G401 (cell line): ENCODE data around the gene MED22. TPM values are rescaled to one million over a fixed set of nuclear protein-coding genes. Genes with fewer than 3 reads are reported as not detected.

ENCODE experiments used
- DNase-seq: peaks from one replicate; pipeline ENCODE4 v3.0.0-alpha.2; 2015; ENCODE audit warnings: low spot score
- in situ Hi-C: cut with HindIII; loops from 2 replicates; pipeline ENCODE4 v1.10.0; 2016; ENCODE audit warnings: low sequenced_read_pairs, mixed read lengths
- total RNA-seq: library from RNA; depleted of rRNA; stranded (reverse); fragments of >200 nt; shearing (Covaris generic); gene quantifications from 2 replicates; pipeline ENCODE4 v1.2.3, GENCODE V29; 2014; rRNA removed

The MED22 gene
- total RNA-seq, 1 experiment from 2014 or later: 28.2 TPM

- DNase-seq: no peak
- in situ Hi-C loops: no loop called here
Observed at GRCh38 chr9:133290751-133291302, 57.1 kb downstream of the MED22 start.

Other genes starting within 250 kb of the MED22 start
- gene RALGDS, start 226.9 kb downstream of the MED22 start, total RNA-seq: 21.7 and 29.8 TPM in 2 replicates
- not detected in 2 replicates for gene GBGT1, start 184.2 kb downstream of the MED22 start, total RNA-seq
- gene OBP2B, start 138.9 kb downstream of the MED22 start, total RNA-seq: not detected in 2 replicates
- gene ABO, start 72.9 kb downstream of the MED22 start, total RNA-seq: not detected in 2 replicates
- 23.3 and 40.6 TPM in 2 replicates for gene SURF6, start 11.9 kb downstream of the MED22 start, total RNA-seq
- 3,218 and 3,629 TPM in 2 replicates for gene RPL7A, start 87 bp upstream of the MED22 start, total RNA-seq
- 33.8 and 51.7 TPM in 2 replicates for gene SURF1, start 8.4 kb upstream of the MED22 start, total RNA-seq
- gene SURF2, start 8.4 kb upstream of the MED22 start, total RNA-seq: 32.3 and 47.5 TPM in 2 replicates
- gene SURF4, start 27.9 kb upstream of the MED22 start, total RNA-seq: 333 and 361 TPM in 2 replicates
- gene STKLD1, start 28.2 kb upstream of the MED22 start, total RNA-seq: 0.37 and 1.1 TPM in 2 replicates
- 25.0 and 38.8 TPM in 2 replicates for gene REXO4, start 69.9 kb upstream of the MED22 start, total RNA-seq
- 1.4 and 2.3 TPM in 2 replicates for gene ADAMTS13, start 74.2 kb upstream of the MED22 start, total RNA-seq
- 23.2 and 26.1 TPM in 2 replicates for gene CACFD1, start 111.8 kb upstream of the MED22 start, total RNA-seq
- gene SLC2A6, start 131.0 kb upstream of the MED22 start, total RNA-seq: 5.5 and 6.8 TPM in 2 replicates
- 0.64 TPM in 1 of 2 replicates, not detected in the other for gene MYMK, start 176.8 kb upstream of the MED22 start, total RNA-seq
- not detected in 2 replicates for gene ADAMTSL2, start 186.6 kb upstream of the MED22 start, total RNA-seq